Type B pancreatic cell (in vitro differentiated cells): Measurements from ENCODE around the gene GPR161. TPM values are rescaled to one million over a fixed set of nuclear protein-coding genes. Genes with fewer than 3 reads are reported as not detected.

Experiments
- DNase-seq: peaks from one replicate; pipeline ENCODE4 v3.0.0; 2021; ENCODE audit warnings: mixed read lengths; ENCODE audit not compliant: unreplicated experiment; ENCODE audit errors: extremely low spot score
- H3K27ac Mint-ChIP-seq: 2 replicates; pipeline ENCODE4 v1.8.0; 2021; ENCODE audit warnings: mild to moderate bottlenecking, mixed read lengths
- H3K27me3 Mint-ChIP-seq: 2 replicates; pipeline ENCODE4 v1.8.0; 2021; ENCODE audit warnings: mixed read lengths
- H3K36me3 Mint-ChIP-seq: 2 replicates; pipeline ENCODE4 v1.8.0; 2021; ENCODE audit warnings: mixed read lengths
- H3K4me1 Mint-ChIP-seq: one replicate; pipeline ENCODE4 v1.8.0; 2021; ENCODE audit warnings: mixed read lengths; ENCODE audit not compliant: unreplicated experiment
- H3K4me3 Mint-ChIP-seq: 2 replicates; pipeline ENCODE4 v1.8.0; 2021; ENCODE audit warnings: mild to moderate bottlenecking, mixed read lengths
- H3K9me3 Mint-ChIP-seq: 2 replicates; pipeline ENCODE4 v1.8.0; 2021; ENCODE audit warnings: mixed read lengths
- CTCF ChIP-seq: fragments of 200-600 bp; sonication (generic); conservative IDR thresholded peaks from 2 replicates; pipeline ENCODE4 v1.5.0; 2021; ENCODE audit warnings: antibody characterized with exemption, mild to moderate bottlenecking
- total RNA-seq: library from RNA; stranded (reverse); gene quantifications from 2 replicates; pipeline ENCODE4 v1.2.1, GENCODE V29; 2021; ENCODE audit warnings: low replicate concordance

The GPR161 gene
- total RNA-seq, 1 donor from 2014 or later, result 32.6 TPM

GRCh38 chr1:168145184-168146159, 8.7 kb upstream of the GPR161 start:
- H3K36me3 Mint-ChIP-seq, result no peaks in the 10 kb centered on the region
- TF ChIP-seq CTCF, result peak; percentile 92
- no peaks in the 10 kb centered on the region for H3K9me3 Mint-ChIP-seq
- peak overlapping the region; percentile 31 for H3K27ac Mint-ChIP-seq
- H3K27me3 Mint-ChIP-seq, result no peaks in the 10 kb centered on the region
- H3K4me3 Mint-ChIP-seq, result no peak overlapping the region
- H3K4me1 Mint-ChIP-seq, result no peaks in the 10 kb centered on the region
- peak; percentile 92 for DNase-seq

GRCh38 chr1:168141871-168142385, 5.2 kb upstream of the GPR161 start:
- Mint-ChIP-seq H3K9me3 (no peaks in the 10 kb centered on the region), H3K27ac (no peak overlapping the region), H3K27me3 (no peaks in the 10 kb centered on the region), H3K4me1 (peaks cover 11% of the 10 kb centered on the region), H3K36me3 (no peaks in the 10 kb centered on the region), H3K4me3 (no peak overlapping the region)
- no peak for DNase-seq
- TF ChIP-seq CTCF, result no peak

- Mint-ChIP-seq H3K36me3 (no peaks in the 10 kb centered on the region), H3K27ac (no peak overlapping the region), H3K9me3 (no peaks in the 10 kb centered on the region), H3K27me3 (peaks cover 4% of the 10 kb centered on the region), H3K4me1 (peaks cover 28% of the 10 kb centered on the region), H3K4me3 (peak overlapping the region; percentile 67)
- no peak for TF ChIP-seq CTCF
- DNase-seq, result no peak
Measured at GRCh38 chr1:168139070-168139469, 2.3 kb upstream of the GPR161 start.

- Mint-ChIP-seq H3K27ac (peak overlapping the region; percentile 93), H3K4me3 (peak overlapping the region; percentile 96), H3K4me1 (peaks cover 29% of the 10 kb centered on the region), H3K27me3 (peaks cover 4% of the 10 kb centered on the region), H3K9me3 (no peaks in the 10 kb centered on the region), H3K36me3 (no peaks in the 10 kb centered on the region)
- no peak for TF ChIP-seq CTCF
- DNase-seq, result no peak
Measured at GRCh38 chr1:168138134-168138533, 1.4 kb upstream of the GPR161 start.

GRCh38 chr1:168137515-168137821, 738 bp upstream of the GPR161 start:
- Mint-ChIP-seq H3K27ac (peak overlapping the region; percentile 93), H3K9me3 (no peaks in the 10 kb centered on the region), H3K27me3 (peaks cover 4% of the 10 kb centered on the region), H3K36me3 (no peaks in the 10 kb centered on the region), H3K4me1 (peaks cover 29% of the 10 kb centered on the region), H3K4me3 (peak overlapping the region; percentile 96)
- no peak for TF ChIP-seq CTCF
- no peak for DNase-seq
